K562 (cell line): Measurements from ENCODE around the gene C1QTNF12. TPM values are rescaled to one million over a fixed set of nuclear protein-coding genes. Genes with fewer than 3 reads are reported as not detected.

Experiments used
- ATAC-seq: fragments of 200-7000 bp; cut with Tn5 transposase; 3 replicates; pipeline ENCODE4 v1.9.1; 2020; ENCODE audit warnings: moderate library complexity
- BruUV-seq: library from RNA; stranded (reverse); fragments of 400-500 nt; replicated peaks from 2 replicates; lab custom pipeline; 2021; lab: Mats Ljungman, UMichigan
- CTCF ChIA-PET: fragments of 300-600 bp; formaldehyde crosslinking; extraction: SDS; loops from one replicate; lab custom pipeline; 2021; ENCODE audit warnings: low intra/inter-chr PET ratio; lab: Yijun Ruan, JAX
- POLR2A ChIA-PET: fragments of 300-600, 350-650 bp; sonication (Branson Sonifier 250); formaldehyde crosslinking; extraction: SDS; loops from one replicate; lab custom pipeline; 2021; ENCODE audit warnings: antibody characterized with exemption, inconsistent platforms; lab: Yijun Ruan, JAX
- DNase-seq, 4 experiments: peaks; one replicate each; pipeline versions ENCODE4 v3.0.0 to v3.0.0-alpha.2; 2011 to 2018; ENCODE audit warnings: low spot score in 3 of 4, mixed read lengths in 3 of 4; ENCODE audit errors: extremely low read depth in 1 of 4
- FAIRE-seq: peaks from 2 replicates; lab custom pipeline; 2011; peaks lifted over from hg19 to GRCh38; lab: Jason Lieb, UNC
- H2AFZ ChIP-seq: 2 replicates; pipeline ENCODE4 v1.6.0; 2011; ENCODE audit warnings: low read depth, low read length, control low read depth, inconsistent platforms
- H3K27ac ChIP-seq: fragments of 200-600 bp; 3 replicates; pipeline ENCODE4 v1.8.0; 2011; ENCODE audit warnings: low read depth, mild to moderate bottlenecking, control low read depth, inconsistent platforms, low read length, moderate library complexity, mixed read lengths; ENCODE audit errors: extremely low read depth
- H3K27me3 ChIP-seq, 2 experiments: fragments of 300-600 bp in 1 of 2; 2 replicates in 1 of 2; 3 replicates in 1 of 2; pipeline versions ENCODE4 v1.6.0 to v1.8.0; 2011; ENCODE audit warnings: inconsistent platforms in 2 of 2, low read length in 2 of 2, mild to moderate bottlenecking in 1 of 2, mixed read lengths in 1 of 2, moderate library complexity in 1 of 2; ENCODE audit not compliant: control insufficient read depth in 2 of 2, insufficient read depth in 2 of 2
- H3K36me3 ChIP-seq: fragments of 300-600 bp; 3 replicates; pipeline ENCODE4 v1.8.0; 2011; ENCODE audit warnings: mild to moderate bottlenecking, low read length, inconsistent platforms; ENCODE audit not compliant: control insufficient read depth, insufficient read depth
- H3K4me1 ChIP-seq, 2 experiments: fragments of 200-600 bp in 1 of 2; replicated peaks in 1 of 2; 2 replicates in 1 of 2; 3 replicates in 1 of 2; pipeline versions ENCODE4 v1.5.1 to v1.8.0; 2011; ENCODE audit warnings: inconsistent platforms in 2 of 2, low read length in 2 of 2, mild to moderate bottlenecking in 1 of 2, mixed read lengths in 1 of 2, moderate library complexity in 1 of 2; ENCODE audit not compliant: control insufficient read depth in 2 of 2, insufficient read depth in 2 of 2
- H3K4me2 ChIP-seq: 2 replicates; pipeline ENCODE4 v1.6.1; 2011; ENCODE audit warnings: low read length, control low read depth, inconsistent platforms, mixed read lengths; ENCODE audit not compliant: insufficient read depth
- H3K4me3 ChIP-seq: fragments of 200-600 bp; sonication (generic), shearing (Covaris generic); 2 replicates; pipeline ENCODE4 v1.5.1; 2016; ENCODE audit warnings: control low read depth, inconsistent platforms
- H3K79me2 ChIP-seq: fragments of 200-600 bp; 3 replicates; pipeline ENCODE4 v1.8.0; 2011; ENCODE audit warnings: low read length, inconsistent platforms; ENCODE audit not compliant: control insufficient read depth, insufficient read depth
- H3K9ac ChIP-seq, 2 experiments: 2 replicates each; pipeline versions ENCODE4 v1.6.0 to v1.6.1; 2011; ENCODE audit warnings: low read depth in 2 of 2, low read length in 2 of 2, control low read depth in 1 of 2, inconsistent platforms in 1 of 2, mild to moderate bottlenecking in 1 of 2, mixed read lengths in 1 of 2; ENCODE audit not compliant: insufficient read depth in 1 of 2
- H3K9me1 ChIP-seq: one replicate; pipeline ENCODE4 v1.6.0; 2011; ENCODE audit warnings: inconsistent platforms, mild to moderate bottlenecking, low read length, moderate library complexity; ENCODE audit not compliant: control insufficient read depth, insufficient read depth
- H3K9me3 ChIP-seq: replicated peaks from 2 replicates; pipeline ENCODE4 v1.5.1; 2011; ENCODE audit warnings: low read depth, low read length, inconsistent platforms; ENCODE audit not compliant: control insufficient read depth, insufficient read depth
- H4K20me1 ChIP-seq: replicated peaks from 2 replicates; pipeline ENCODE4 v1.6.1; 2011; ENCODE audit warnings: low read length, inconsistent platforms, mixed read lengths; ENCODE audit not compliant: control insufficient read depth, insufficient read depth
- AFF4 ChIP-seq: sonication (generic); formaldehyde crosslinking; IDR thresholded peaks from 2 replicates; pipeline ENCODE4 v1.8.0; 2023; ENCODE audit warnings: mild to moderate bottlenecking, missing genetic modification reagents
- ASH1L ChIP-seq: fragments of 450-650 bp; IDR thresholded peaks from 2 replicates; pipeline ENCODE4 v1.6.1; 2018; ENCODE audit warnings: borderline replicate concordance, mild to moderate bottlenecking, low read depth; ENCODE audit not compliant: partially characterized antibody
- DMBX1 ChIP-seq: fragments of 250-450 bp; sonication (Bioruptor Pico); IDR thresholded peaks from 2 replicates; pipeline ENCODE4 v1.8.0; 2022; ENCODE audit warnings: inconsistent platforms, mild to moderate bottlenecking, moderate library complexity, borderline replicate concordance
- MYBL2 ChIP-seq, 2 experiments: fragments of 450-650 bp in 1 of 2; sonication (generic) in 1 of 2; formaldehyde crosslinking in 1 of 2; IDR thresholded peaks; 2 replicates each; pipeline versions ENCODE4 v1.6.1 to v1.8.1; 2017 to 2022; ENCODE audit warnings: borderline replicate concordance in 1 of 2, inconsistent platforms in 1 of 2, low read depth in 1 of 2, mild to moderate bottlenecking in 1 of 2, missing genetic modification reagents in 1 of 2, moderate library complexity in 1 of 2
- RBM14 ChIP-seq: fragments of 200-400 bp; formaldehyde crosslinking; IDR thresholded peaks from 2 replicates; pipeline ENCODE4 v1.6.1; 2018; ENCODE audit warnings: low read depth, mild to moderate bottlenecking, low read length, moderate library complexity, borderline replicate concordance; ENCODE audit not compliant: insufficient read depth
- RBM39 ChIP-seq: fragments of 200-400 bp; formaldehyde crosslinking; optimal IDR thresholded peaks from 2 replicates; pipeline ENCODE3; 2018; ENCODE audit warnings: low read depth, low read length
- RCOR1 ChIP-seq, 2 experiments: IDR thresholded peaks; 2 replicates each; pipeline ENCODE4 v1.6.1; 2012; ENCODE audit warnings: low read depth in 2 of 2, low read length in 2 of 2, borderline replicate concordance in 1 of 2, improper control_type of control experiment in 1 of 2
- SAFB ChIP-seq: fragments of 200-400 bp; formaldehyde crosslinking; IDR thresholded peaks from 2 replicates; pipeline ENCODE4 v1.6.1; 2017; ENCODE audit warnings: low read depth, low read length, borderline replicate concordance
- TAF7 ChIP-seq: fragments of 450-650 bp; IDR thresholded peaks from 2 replicates; pipeline ENCODE4 v1.6.1; 2016; ENCODE audit warnings: missing genetic modification characterization, missing compliant biosample characterization
- TBL1XR1 ChIP-seq, 2 experiments: IDR thresholded peaks; 2 replicates each; pipeline ENCODE4 v1.6.1; 2012; ENCODE audit warnings: improper control_type of control experiment in 2 of 2, low read length in 2 of 2, mild to moderate bottlenecking in 1 of 2
- TEAD1 ChIP-seq, 2 experiments: fragments of 450-650 bp in 1 of 2; sonication (generic) in 1 of 2; formaldehyde crosslinking; IDR thresholded peaks; 2 replicates each; pipeline versions ENCODE4 v1.4.0 to v1.8.0; 2020 to 2022; ENCODE audit warnings: mild to moderate bottlenecking in 2 of 2, missing genetic modification reagents in 1 of 2
- TSC22D4 ChIP-seq: fragments of 450-650 bp; IDR thresholded peaks from 2 replicates; pipeline ENCODE4 v1.6.1; 2016; ENCODE audit warnings: missing genetic modification characterization, missing biosample characterization, control low read depth
- ZBTB7A ChIP-seq: IDR thresholded peaks from 2 replicates; pipeline ENCODE4 v1.6.1; 2011; ENCODE audit warnings: low read depth, mild to moderate bottlenecking, low read length, moderate library complexity, borderline replicate concordance; ENCODE audit not compliant: control insufficient read depth
- ZNF75A ChIP-seq: fragments of 450-650 bp; formaldehyde crosslinking; IDR thresholded peaks from 2 replicates; pipeline ENCODE4 v1.4.0; 2020; ENCODE audit warnings: mild to moderate bottlenecking
- ZZZ3 ChIP-seq: fragments of 450-650 bp; IDR thresholded peaks from 2 replicates; pipeline ENCODE4 v1.6.1; 2016; ENCODE audit warnings: antibody characterized with exemption, mild to moderate bottlenecking, moderate library complexity
- WGBS: fragments of 100-300 bp; shearing (Covaris generic); methylation state at CpG from one replicate; pipeline ENCODE4 v1.1.6; 2016; ENCODE audit warnings: low coverage, mixed read lengths; ENCODE audit not compliant: insufficient coverage; ENCODE audit errors: missing lambda C conversion rate; 5-methylcytosine and 5-hydroxymethylcytosine counted together
- in situ Hi-C: fragments of 300-500 bp; cut with MboI; formaldehyde crosslinking; loops from 4 replicates; pipeline ENCODE4 v1.15.0; 2018; ENCODE audit warnings: inconsistent platforms, mixed read lengths
- intact Hi-C: fragments of 100-400 bp; cut with micrococcal nuclease; formaldehyde crosslinking; loops from 2 replicates; pipeline ENCODE4 v1.14.2; 2022
- polyA plus RNA-seq, 8 experiments: library from polyadenylated mRNA; depleted of rRNA in 4 of 8; stranded (reverse) in 5 of 8; unstranded in 3 of 8; fragments of >200 nt; fragmentation: Nextera tagmentation in 2 of 8; fragmentation: Illumina TruSeq in 1 of 8; extraction: Ambion mirVana in 2 of 8; extraction: Trizol in 1 of 8; gene quantifications; 2 replicates each; pipeline versions ENCODE4 v1.2.1 to v1.2.3, GENCODE V29; 2011 to 2014; ENCODE audit warnings: inconsistent platforms in 1 of 8, missing spikeins in 1 of 8
- total RNA-seq, 7 experiments: library from RNA; depleted of rRNA in 6 of 7; stranded (reverse); fragments of >200 nt in 6 of 7; fragmentation: Illumina TruSeq in 2 of 7; extraction: Trizol in 2 of 7; gene quantifications; 2 replicates each; pipeline versions ENCODE4 v1.2.1 to v1.2.3, GENCODE V29; 2011 to 2021; ENCODE audit warnings: low replicate concordance in 1 of 7

Gene C1QTNF12
- total and polyA plus RNA-seq, 9 of the 15 experiments (the other 6 are each of a cell fraction or from before 2014, with no cell fraction given), result 0.11 to 4.3 (median 0.93) TPM; not detected in 3

- TF ChIP-seq MYBL2 (IDR thresholded peaks at IDR 0.05; ENCODE audit: low read depth), result no peak
- 0 out of 2 replicates have a peak, but pooled peaks have one; percentile 11 for TF ChIP-seq MYBL2 (CRISPR knock-in tag; IDR thresholded peaks at IDR 0.05; ENCODE audit: borderline replicate concordance)
- no peak for TF ChIP-seq AFF4 (CRISPR knock-in tag)
These were observed 44.6 kb upstream of the C1QTNF12 start (continued) for GRCh38 chr1:1291023-1291528.

- ChIA-PET POLR2A (interaction anchor here (0.6 to 1.1 kb wide), 4 partner anchors 8 to 313 kb away, joined by 3 to 4 read pairs (median 3); no protein-coding TSS in a partner anchor), CTCF (interaction anchor here (1.5 kb wide), 1 partner anchor 306 kb away, joined by 8 read pairs; no protein-coding TSS in a partner anchor)
- H4K20me1 ChIP-seq, result peaks cover 19% of the 10 kb centered on the region; the same call in 1 of the 2 replicates
- no peak overlapping the region for H3K4me2 ChIP-seq
- H2AFZ ChIP-seq, result no peak overlapping the region
- DNase-seq, result peak; percentile 79 to 87 (median 84)
- H3K27me3 ChIP-seq, result peaks cover 2 to 33% of the 10 kb centered on the region in 2 experiments; a peak in 3 of 5 replicates
- H3K9me1 ChIP-seq, result peaks cover 11% of the 10 kb centered on the region
- 16% methylated on average over 14 of the region's 15 CpGs for WGBS
- peak; percentile 62 for ATAC-seq
- peak; percentile 93 for FAIRE-seq
- intact Hi-C loops, result loop anchor here (2.0 to 10.0 kb wide), 2 partner anchors 167 to 305 kb away; partner anchors contain the start of gene PERM1
- H3K36me3 ChIP-seq, result peaks cover 6% of the 10 kb centered on the region; the same call in 1 of the 3 replicates
- H3K4me3 ChIP-seq, result no peak overlapping the region
- no peaks in the 10 kb centered on the region for H3K9me3 ChIP-seq
- peak overlapping the region in 1 of 2 experiments; percentile 82; a peak in 2 of 4 replicates for H3K9ac ChIP-seq
- H3K27ac ChIP-seq, result no peak overlapping the region
- peaks cover 5 to 86% of the 10 kb centered on the region in 2 experiments; a peak in 3 of 5 replicates for H3K4me1 ChIP-seq
- no TSS peak for BruUV-seq
- in situ Hi-C loops, result no loop called here
- no peaks in the 10 kb centered on the region for H3K79me2 ChIP-seq
- TF ChIP-seq SAFB, result peak; percentile 92; the same call in 1 of the 2 replicates
- TF ChIP-seq ZBTB7A, result peak; percentile 25; the same call in 1 of the 2 replicates
- TF ChIP-seq TBL1XR1 (IDR thresholded peaks at IDR 0.05; ENCODE audit: low read length in 2 of 2), result no peak
- TF ChIP-seq ZNF75A (CRISPR knock-in tag), result no peak
- TF ChIP-seq TEAD1 (CRISPR knock-in tag; IDR thresholded peaks at IDR 0.05), result peak in 1 of 2 experiments; percentile 56; a peak in 1 of 4 replicates
- TF ChIP-seq ASH1L, result no peak
- 0 out of 4 replicates have a peak, but pooled peaks of 1 of the 2 experiments have one; percentile 36 for TF ChIP-seq RCOR1 (IDR thresholded peaks at IDR 0.05; ENCODE audit: borderline replicate concordance in 1 of 2, low read depth in 2 of 2, low read length in 2 of 2)
- TF ChIP-seq RBM14, result 0 out of 2 replicates have a peak, but pooled peaks have one; percentile 80
- TF ChIP-seq TAF7 (tag), result no peak
- no peak for TF ChIP-seq TSC22D4
- TF ChIP-seq DMBX1 (CRISPR knock-in tag), result no peak
- TF ChIP-seq ZZZ3, result no peak
- no peak for TF ChIP-seq RBM39
These were observed 43.8 kb upstream of the C1QTNF12 start for GRCh38 chr1:1290238-1290731.
